GM12878 (cell line): Measurements from ENCODE around the gene CFAP299. TPM values are rescaled to one million over a fixed set of nuclear protein-coding genes. Genes with fewer than 3 reads are reported as not detected.

Experiments
- ATAC-seq: fragments of 200-7000 bp; cut with Tn5 transposase; 3 replicates; pipeline ENCODE4 v1.9.1; 2020; ENCODE audit warnings: mild to moderate bottlenecking, moderate library complexity
- BruUV-seq: library from RNA; stranded (reverse); fragments of 400-500 nt; replicated peaks from 2 replicates; lab custom pipeline; 2021; lab: Mats Ljungman, UMichigan
- CTCF ChIA-PET: fragments of 300-600 bp; sonication (Branson Sonifier 250); formaldehyde crosslinking; extraction: SDS; loops from one replicate; lab custom pipeline; 2021; ENCODE audit warnings: inconsistent platforms; lab: Yijun Ruan, JAX
- POLR2A ChIA-PET: fragments of 350-600 bp; formaldehyde crosslinking; extraction: SDS; loops from one replicate; lab custom pipeline; 2021; ENCODE audit warnings: inconsistent platforms; lab: Charles Lee
- RAD21 ChIA-PET: fragments of 300-600 bp; sonication (Branson Sonifier 250); formaldehyde crosslinking; loops from one replicate; lab custom pipeline; 2023; ENCODE audit warnings: antibody characterized with exemption; ENCODE audit not compliant: unreplicated experiment; lab: Charles Lee
- SMC1A ChIA-PET: fragments of 300-600 bp; sonication (Branson Sonifier 250); formaldehyde crosslinking; loops from one replicate; lab custom pipeline; 2023; ENCODE audit not compliant: unreplicated experiment, uncharacterized antibody; lab: Charles Lee
- DNase-seq: peaks from one replicate; pipeline ENCODE4 v3.0.0-alpha.2; 2011; ENCODE audit warnings: low read depth, low spot score
- FAIRE-seq: peaks from 3 replicates; lab custom pipeline; 2011; peaks lifted over from hg19 to GRCh38; lab: Jason Lieb, UNC
- H2AFZ ChIP-seq: 2 replicates; pipeline ENCODE4 v1.6.0; 2011; ENCODE audit warnings: low read depth, low read length, control low read depth; ENCODE audit not compliant: control insufficient read depth
- H3K27ac ChIP-seq: 2 replicates; pipeline ENCODE4 v1.5.1; 2011; ENCODE audit warnings: control low read depth; ENCODE audit not compliant: control insufficient read depth, insufficient read depth
- H3K27me3 ChIP-seq, 2 experiments: replicated peaks in 1 of 2; 2 replicates each; pipeline versions ENCODE4 v1.6.0 to v1.6.1; 2011; ENCODE audit warnings: low read length in 1 of 2; ENCODE audit not compliant: control insufficient read depth in 2 of 2, insufficient read depth in 2 of 2
- H3K36me3 ChIP-seq, 2 experiments: 2 replicates each; pipeline ENCODE4 v1.5.1; 2011; ENCODE audit warnings: low read length in 1 of 2; ENCODE audit not compliant: control insufficient read depth in 2 of 2, insufficient read depth in 2 of 2
- H3K4me1 ChIP-seq: 2 replicates; pipeline ENCODE4 v1.6.1; 2011; ENCODE audit warnings: mild to moderate bottlenecking, low read length, moderate library complexity, mixed read lengths; ENCODE audit not compliant: control insufficient read depth, insufficient read depth
- H3K4me2 ChIP-seq: 2 replicates; pipeline ENCODE4 v1.6.0; 2011; ENCODE audit warnings: control low read depth; ENCODE audit not compliant: control insufficient read depth, insufficient read depth
- H3K4me3 ChIP-seq: fragments of 200-600 bp; sonication (generic); 2 replicates; pipeline ENCODE4 v1.5.1; 2016
- H3K79me2 ChIP-seq: 2 replicates; pipeline ENCODE4 v1.6.0; 2011; ENCODE audit warnings: low read length; ENCODE audit not compliant: control insufficient read depth, insufficient read depth
- H3K9ac ChIP-seq: 2 replicates; pipeline ENCODE4 v1.8.0; 2011; ENCODE audit warnings: low read length, control low read depth, mixed read lengths; ENCODE audit not compliant: control insufficient read depth, insufficient read depth
- H3K9me3 ChIP-seq: replicated peaks from 3 replicates; pipeline ENCODE4 v1.5.1; 2011; ENCODE audit warnings: mild to moderate bottlenecking, low read length; ENCODE audit not compliant: control insufficient read depth, insufficient read depth
- H4K20me1 ChIP-seq: 2 replicates; pipeline ENCODE4 v1.6.0; 2011; ENCODE audit not compliant: control insufficient read depth, insufficient read depth
- NRF1 ChIP-seq: conservative IDR thresholded peaks from 2 replicates; pipeline ENCODE4 v1.6.1; 2011; ENCODE audit warnings: mild to moderate bottlenecking, low read depth, low read length, improper control_type of control experiment
- POLR2AphosphoS5 ChIP-seq: IDR thresholded peaks from 2 replicates; pipeline ENCODE4 v1.6.1; 2011; ENCODE audit warnings: mild to moderate bottlenecking, low read length, inconsistent platforms
- SREBF2 ChIP-seq: IDR thresholded peaks from 2 replicates; pipeline ENCODE4 v1.6.1; 2012; ENCODE audit warnings: mild to moderate bottlenecking, low read length
- WGBS: methylation state at CpG from one replicate; pipeline ENCODE4 v1.1.6; 2016; ENCODE audit warnings: low lambda C conversion rate; ENCODE audit not compliant: insufficient replicate concordance, insufficient coverage; ENCODE audit errors: missing lambda C conversion rate; 5-methylcytosine and 5-hydroxymethylcytosine counted together
- in situ Hi-C: fragments of 300-500 bp; cut with MboI; formaldehyde crosslinking; loops from 9 replicates; pipeline ENCODE4 v1.14.3; 2018; ENCODE audit warnings: mixed read lengths
- intact Hi-C: fragments of 100-400 bp; cut with micrococcal nuclease; formaldehyde crosslinking; loops from one replicate; pipeline ENCODE4 v1.14.2; 2022; ENCODE audit not compliant: unreplicated experiment
- polyA plus RNA-seq, 11 experiments: library from polyadenylated mRNA; depleted of rRNA in 4 of 11; unstranded in 6 of 11; stranded (reverse) in 5 of 11; fragments of >200 nt; fragmentation: Nextera tagmentation in 4 of 11; fragmentation: Illumina TruSeq in 1 of 11; extraction: Ambion mirVana in 4 of 11; extraction: Trizol in 1 of 11; gene quantifications; 1 replicate in 1 of 11; 2 replicates in 10 of 11; pipeline versions ENCODE4 v1.2.1 to v1.2.3, GENCODE V29; 2011 to 2016; ENCODE audit warnings: inconsistent platforms in 2 of 11, missing spikeins in 2 of 11, low read depth in 1 of 11
- total RNA-seq, 4 experiments: library from RNA; depleted of rRNA in 3 of 4; stranded (reverse); fragments of >200 nt in 3 of 4; fragmentation: Illumina TruSeq in 1 of 4; extraction: Trizol in 1 of 4; gene quantifications; 2 replicates each; pipeline versions ENCODE4 v1.2.1 to v1.2.3, GENCODE V29; 2013 to 2021

CFAP299 gene
- total and polyA plus RNA-seq, 10 of the 15 experiments (the other 5 are each of a cell fraction or from before 2014, with no cell fraction given): 0.06 to 0.34 TPM; not detected in 8

GRCh38 chr4:80637190-80637589 lies 301.7 kb downstream of the CFAP299 start:
- Histone ChIP-seq H3K27ac (no peak overlapping the region), H3K9me3 (no peaks in the 10 kb centered on the region; the same call in 2 of the 3 replicates), H3K27me3 (no peaks in the 10 kb centered on the region), H4K20me1 (no peaks in the 10 kb centered on the region), H3K36me3 (no peaks in the 10 kb centered on the region), H3K4me3 (no peak overlapping the region), H2AFZ (no peak overlapping the region), H3K4me1 (no peaks in the 10 kb centered on the region), H3K4me2 (no peak overlapping the region), H3K9ac (no peak overlapping the region), H3K79me2 (no peaks in the 10 kb centered on the region)
- POLR2A ChIA-PET: no interaction called here
- no peak for TF ChIP-seq POLR2AphosphoS5
- ATAC-seq (no peak), DNase-seq (no peak), FAIRE-seq (no peak)
- CTCF ChIA-PET: interaction anchor here (1.5 to 2.0 kb wide), 3 partner anchors 174 to 433 kb away, joined by 3 to 5 read pairs (median 4); no protein-coding TSS in a partner anchor
- 13% methylated on average over 2 of the region's 2 CpGs for WGBS
- in situ Hi-C loops: no loop called here
- RAD21 ChIA-PET: no interaction called here
- BruUV-seq: no TSS peak
- intact Hi-C loops: no loop called here
- SMC1A ChIA-PET: no interaction called here

DNA sequence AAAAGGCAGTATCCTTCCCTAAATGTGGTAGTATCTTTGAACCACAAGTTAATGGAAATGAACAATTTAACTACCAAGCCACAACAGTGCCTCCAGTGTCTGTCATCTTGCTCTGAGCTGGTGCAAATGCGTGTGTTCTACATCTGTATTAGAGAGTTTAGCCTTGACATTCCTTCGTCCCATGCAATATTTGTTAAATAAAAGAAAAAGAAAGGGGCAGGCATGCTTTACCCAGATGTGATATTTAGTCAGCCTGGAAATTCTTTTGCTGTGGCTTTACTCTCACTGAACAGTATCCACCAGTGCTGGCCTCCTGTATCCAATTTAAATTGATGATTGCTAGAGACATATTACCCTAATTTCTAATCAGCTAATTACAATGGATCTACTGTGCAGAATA lies 310.5 kb downstream of the CFAP299 start:
- no peaks in the 10 kb centered on the region for H3K79me2 ChIP-seq
- no peaks in the 10 kb centered on the region for H3K27me3 ChIP-seq
- H3K4me3 ChIP-seq: no peak overlapping the region
- POLR2A ChIA-PET: interaction anchor here (1.6 kb wide), 1 partner anchor 18 kb away, joined by 3 read pairs; no protein-coding TSS in a partner anchor
- no peak for FAIRE-seq
- no peak overlapping the region for H2AFZ ChIP-seq
- H3K9me3 ChIP-seq: no peaks in the 10 kb centered on the region
- H3K4me2 ChIP-seq: no peak overlapping the region
- no peaks in the 10 kb centered on the region for H4K20me1 ChIP-seq
- no peak for ATAC-seq
- no peak overlapping the region for H3K27ac ChIP-seq
- in situ Hi-C loops (no loop called here), intact Hi-C loops (no loop called here)
- no peaks in the 10 kb centered on the region for H3K4me1 ChIP-seq
- BruUV-seq: no TSS peak
- CTCF ChIA-PET: no interaction called here
- H3K9ac ChIP-seq: no peak overlapping the region
- TF ChIP-seq NRF1 (no peak), SREBF2 (no peak)
- 2% methylated on average over 2 of the region's 2 CpGs for WGBS
- RAD21 ChIA-PET: no interaction called here
- no peaks in the 10 kb centered on the region for H3K36me3 ChIP-seq
- SMC1A ChIA-PET: interaction anchor here (0.9 to 1.3 kb wide), 3 partner anchors 11 to 20 kb away, joined by 3 to 6 read pairs (median 3); no protein-coding TSS in a partner anchor
- DNase-seq: no peak
